Measurements from ENCODE around the gene KAT6B. TPM values are rescaled to one million over a fixed set of nuclear protein-coding genes. Genes with fewer than 3 reads are reported as not detected.

The KAT6B gene
- total and polyA plus RNA-seq, 7 donors: 5.8 to 77.0 (median 49.9) TPM

GRCh38 chr10:75002967-75003594 is 176.7 kb downstream of the KAT6B start:
- TF ChIP-seq POLR2A (IDR thresholded peaks at IDR 0.05) (no peak), POLR2AphosphoS5 (IDR thresholded peaks at IDR 0.05) (no peak), CTCF (IDR thresholded peaks at IDR 0.05) (no peak), EP300 (IDR thresholded peaks at IDR 0.05) (no peak)
- no peaks in the 10 kb centered on the region for H3K9me3 ChIP-seq
- no peak overlapping the region for H3K4me3 ChIP-seq
- peaks cover 0 to 26% (median 3%) of the 10 kb centered on the region in 4 donors for H3K36me3 ChIP-seq
- peaks cover 0 to 6% (median 3%) of the 10 kb centered on the region in 4 donors for H3K4me1 ChIP-seq
- intact Hi-C loops (cut with DNase I): no loop called here
- no peak overlapping the region for H3K27ac ChIP-seq
- WGBS, 2 donors: 95 to 96% methylated on average over 3 of the region's 3 CpGs
- no peaks in the 10 kb centered on the region for H3K27me3 ChIP-seq
- no peak for DNase-seq

GRCh38 chr10:75003891-75004290 is 177.5 kb downstream of the KAT6B start:
- Histone ChIP-seq H3K4me1 (peaks cover 0 to 6% (median 3%) of the 10 kb centered on the region in 4 donors), H3K27ac (no peak overlapping the region), H3K9me3 (no peaks in the 10 kb centered on the region), H3K27me3 (no peaks in the 10 kb centered on the region), H3K4me3 (no peak overlapping the region), H3K36me3 (peaks cover 0 to 18% (median under 1%) of the 10 kb centered on the region in 4 donors)
- DNase-seq: no peak
- 78 to 80% methylated on average over 2 of the region's 2 CpGs for WGBS, 2 donors
- TF ChIP-seq EP300 (IDR thresholded peaks at IDR 0.05): no peak
- intact Hi-C loops (cut with DNase I): no loop called here

- peaks cover 0 to 6% (median 3%) of the 10 kb centered on the region in 4 donors for H3K4me1 ChIP-seq
- no peak for DNase-seq
- H3K27me3 ChIP-seq: no peaks in the 10 kb centered on the region
- intact Hi-C loops (cut with DNase I): no loop called here
- 77 to 88% methylated on average over 2 of the region's 2 CpGs for WGBS, 2 donors
- H3K27ac ChIP-seq: no peak overlapping the region
- no peaks in the 10 kb centered on the region for H3K9me3 ChIP-seq
- no peak overlapping the region for H3K4me3 ChIP-seq
- H3K36me3 ChIP-seq: peaks cover 0 to 7% (median 0%) of the 10 kb centered on the region in 4 donors
- no peak for TF ChIP-seq CTCF (IDR thresholded peaks at IDR 0.05)
Measured at GRCh38 chr10:75007646-75008045, 181.2 kb downstream of the KAT6B start.

GRCh38 chr10:75008952-75009351 is 182.6 kb downstream of the KAT6B start:
- WGBS, 2 donors: 63 to 84% methylated on average over 1 of the region's 1 CpG
- Histone ChIP-seq H3K36me3 (peaks cover 0 to 10% (median 0%) of the 10 kb centered on the region in 4 donors), H3K27me3 (no peaks in the 10 kb centered on the region), H3K4me3 (no peak overlapping the region), H3K9me3 (no peaks in the 10 kb centered on the region), H3K27ac (no peak overlapping the region), H3K4me1 (peaks cover 0 to 14% (median 3%) of the 10 kb centered on the region in 4 donors)
- intact Hi-C loops (cut with DNase I): no loop called here
- TF ChIP-seq EP300 (IDR thresholded peaks at IDR 0.05) (no peak), POLR2AphosphoS5 (IDR thresholded peaks at IDR 0.05) (no peak), POLR2A (IDR thresholded peaks at IDR 0.05) (no peak), CTCF (IDR thresholded peaks at IDR 0.05) (no peak)
- DNase-seq: no peak

- H3K4me1 ChIP-seq: peaks cover 0 to 14% (median 3%) of the 10 kb centered on the region in 4 donors
- WGBS, 2 donors: 95 to 96% methylated on average over 5 of the region's 5 CpGs
- H3K27ac ChIP-seq: no peak overlapping the region
- no peaks in the 10 kb centered on the region for H3K27me3 ChIP-seq
- H3K9me3 ChIP-seq: no peaks in the 10 kb centered on the region
- peaks cover 0 to 10% (median 0%) of the 10 kb centered on the region in 4 donors for H3K36me3 ChIP-seq
- TF ChIP-seq POLR2A (IDR thresholded peaks at IDR 0.05): no peak
- TF ChIP-seq POLR2AphosphoS5 (IDR thresholded peaks at IDR 0.05): no peak
- no peak for TF ChIP-seq EP300 (IDR thresholded peaks at IDR 0.05)
- no peak for TF ChIP-seq CTCF (IDR thresholded peaks at IDR 0.05)
- no peak overlapping the region for H3K4me3 ChIP-seq
- intact Hi-C loops (cut with DNase I): no loop called here
- DNase-seq: no peak
Measured at GRCh38 chr10:75009426-75009825, 183.0 kb downstream of the KAT6B start.

Data from sigmoid colon (tissue), 7 donors.